Right atrium auricular region (tissue), 2 donors: ENCODE data around the gene SGCD. TPM values are rescaled to one million over a fixed set of nuclear protein-coding genes. Genes with fewer than 3 reads are reported as not detected.

ENCODE experiments used
- DNase-seq: peaks from one replicate; pipeline ENCODE4 v3.0.0-alpha.2; 2019; ENCODE audit warnings: low spot score
- H3K27ac ChIP-seq, 2 donors: fragments of 200-600 bp; sonication (generic); 1 replicate in 1 of 2; 2 replicates in 1 of 2; pipeline ENCODE4 v1.5.1; 2016 to 2019
- H3K27me3 ChIP-seq, 2 donors: fragments of 200-600 bp; sonication (generic); one replicate each; pipeline versions ENCODE4 v1.5.1 to v1.6.0; 2017 to 2019
- H3K36me3 ChIP-seq: fragments of 200-600 bp; sonication (generic); one replicate; pipeline ENCODE4 v1.5.1; 2016
- H3K4me1 ChIP-seq, 2 donors: fragments of 200-600 bp; sonication (generic); one replicate each; pipeline versions ENCODE4 v1.5.1 to v1.6.0; 2017 to 2019
- H3K4me3 ChIP-seq, 2 donors: fragments of 200-600 bp; sonication (generic); 1 replicate in 1 of 2; 2 replicates in 1 of 2; pipeline ENCODE4 v1.5.1; 2017 to 2019; ENCODE audit warnings: mild to moderate bottlenecking in 1 of 2, moderate library complexity in 1 of 2
- H3K9me3 ChIP-seq, 2 donors: fragments of 200-600 bp; sonication (generic); one replicate each; pipeline ENCODE4 v1.5.1; 2019
- total RNA-seq, 2 donors: library from RNA; depleted of rRNA; stranded (reverse); fragments of >200 nt; gene quantifications; one replicate each; pipeline ENCODE4 v1.1.0, GENCODE V29; 2016
- TF ChIP-seq, protein P1 (sequence below), 2 donors: fragments of 200-600 bp; sonication (generic); IDR thresholded peaks; one replicate each; pipeline ENCODE4 v1.5.1; 2019; ENCODE audit warnings: antibody characterized with exemption in 2 of 2

Gene SGCD
- total RNA-seq, 2 donors from 2014 or later = 56.2 to 85.1 TPM

DNA sequence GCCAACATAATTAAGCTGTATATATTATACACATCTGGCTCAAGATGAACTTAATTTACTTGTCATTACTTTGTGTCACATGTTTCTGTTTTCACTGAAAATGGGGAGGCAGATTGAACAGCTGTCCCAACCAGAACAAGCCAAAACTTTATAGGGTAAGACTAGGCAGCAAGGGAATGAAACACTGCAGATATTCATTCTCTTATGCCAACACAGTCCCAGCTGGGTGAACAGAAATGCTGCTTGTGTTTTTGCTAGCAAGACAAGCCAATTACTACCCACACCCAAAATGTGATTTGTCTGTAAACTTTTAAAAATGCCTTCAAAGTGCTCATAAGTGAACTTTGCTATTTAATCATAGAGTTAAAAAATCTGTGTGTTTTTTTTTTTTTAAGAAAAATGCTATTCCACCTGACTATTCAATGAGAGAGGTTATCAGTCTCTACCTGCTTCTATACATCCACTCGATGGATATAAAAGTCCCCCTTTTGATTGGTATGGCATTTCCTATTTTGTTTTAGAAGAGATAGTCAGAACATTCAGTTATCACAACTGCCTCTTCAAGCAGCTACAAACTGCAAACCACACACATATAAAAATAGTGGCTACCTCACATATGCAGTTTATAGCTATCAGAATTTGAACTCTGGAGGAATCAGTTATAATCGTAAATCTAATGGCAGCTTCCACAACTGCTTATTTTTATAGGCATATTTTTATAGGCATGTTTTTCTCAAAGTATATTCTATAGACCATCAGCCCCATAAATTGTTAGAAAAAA, 431.2 kb downstream of the SGCD start:
- Histone ChIP-seq H3K4me1 (peaks cover 0 to 3% of the 10 kb centered on the region in 2 donors), H3K27ac (peak overlapping the region; percentile 56 to 86), H3K4me3 (no peak overlapping the region), H3K27me3 (no peaks in the 10 kb centered on the region), H3K36me3 (no peaks in the 10 kb centered on the region), H3K9me3 (no peaks in the 10 kb centered on the region)
- TF ChIP-seq, protein P1, sequence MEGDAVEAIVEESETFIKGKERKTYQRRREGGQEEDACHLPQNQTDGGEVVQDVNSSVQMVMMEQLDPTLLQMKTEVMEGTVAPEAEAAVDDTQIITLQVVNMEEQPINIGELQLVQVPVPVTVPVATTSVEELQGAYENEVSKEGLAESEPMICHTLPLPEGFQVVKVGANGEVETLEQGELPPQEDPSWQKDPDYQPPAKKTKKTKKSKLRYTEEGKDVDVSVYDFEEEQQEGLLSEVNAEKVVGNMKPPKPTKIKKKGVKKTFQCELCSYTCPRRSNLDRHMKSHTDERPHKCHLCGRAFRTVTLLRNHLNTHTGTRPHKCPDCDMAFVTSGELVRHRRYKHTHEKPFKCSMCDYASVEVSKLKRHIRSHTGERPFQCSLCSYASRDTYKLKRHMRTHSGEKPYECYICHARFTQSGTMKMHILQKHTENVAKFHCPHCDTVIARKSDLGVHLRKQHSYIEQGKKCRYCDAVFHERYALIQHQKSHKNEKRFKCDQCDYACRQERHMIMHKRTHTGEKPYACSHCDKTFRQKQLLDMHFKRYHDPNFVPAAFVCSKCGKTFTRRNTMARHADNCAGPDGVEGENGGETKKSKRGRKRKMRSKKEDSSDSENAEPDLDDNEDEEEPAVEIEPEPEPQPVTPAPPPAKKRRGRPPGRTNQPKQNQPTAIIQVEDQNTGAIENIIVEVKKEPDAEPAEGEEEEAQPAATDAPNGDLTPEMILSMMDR (IDR thresholded peaks at IDR 0.05) = no peak
- DNase-seq = no peak

DNA sequence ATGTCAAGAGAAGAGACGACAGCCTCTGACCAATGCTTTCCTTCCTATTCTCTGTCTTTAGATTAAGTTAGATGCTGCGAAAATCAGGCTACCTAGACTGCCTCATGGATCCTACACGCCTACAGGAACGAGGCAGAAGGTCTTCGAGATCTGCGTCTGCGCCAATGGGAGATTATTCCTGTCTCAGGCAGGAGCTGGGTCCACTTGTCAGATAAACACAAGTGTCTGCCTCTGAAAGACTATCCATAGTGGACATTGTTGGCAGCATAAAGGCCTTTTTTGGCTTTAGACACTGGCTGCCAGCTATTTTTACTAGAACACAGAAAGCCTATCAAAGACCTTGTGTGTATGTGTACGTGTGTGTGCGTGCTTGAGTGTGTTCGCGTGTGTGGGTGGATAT, 432.2 kb downstream of the SGCD start:
- no peak for DNase-seq

DNA sequence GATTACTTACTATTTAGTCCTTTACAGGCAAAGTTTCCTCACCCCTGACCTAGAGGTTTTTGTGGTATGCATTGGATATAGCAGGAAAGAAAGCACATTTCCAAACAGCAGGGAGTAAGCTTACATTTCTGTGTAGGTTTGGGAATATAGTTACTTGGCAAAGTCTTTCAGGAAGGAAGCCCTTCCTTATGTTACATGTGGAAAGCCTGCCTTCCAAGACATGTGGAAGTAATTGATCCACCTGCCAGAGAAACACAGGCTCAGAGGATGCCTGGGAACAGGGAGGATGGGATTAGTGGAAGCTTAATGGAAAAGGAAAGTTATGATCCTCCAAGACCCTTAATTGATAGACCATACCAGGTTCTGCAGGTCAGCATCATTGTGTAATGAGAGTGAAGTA, 435.8 kb downstream of the SGCD start:
- TF ChIP-seq, protein P1 (IDR thresholded peaks at IDR 0.05) = no peak
- Histone ChIP-seq H3K9me3 (no peaks in the 10 kb centered on the region), H3K4me1 (peaks cover 0 to 3% of the 10 kb centered on the region in 2 donors), H3K27me3 (no peaks in the 10 kb centered on the region), H3K36me3 (no peaks in the 10 kb centered on the region), H3K4me3 (no peak overlapping the region), H3K27ac (no peak overlapping the region)
- DNase-seq = no peak

More for the DNA sequence above, 432.2 kb downstream of the SGCD start:
- Histone ChIP-seq H3K4me1 (peaks cover 0 to 3% of the 10 kb centered on the region in 2 donors), H3K36me3 (no peaks in the 10 kb centered on the region), H3K9me3 (no peaks in the 10 kb centered on the region), H3K4me3 (no peak overlapping the region), H3K27ac (peak overlapping the region; percentile 56 to 86), H3K27me3 (no peaks in the 10 kb centered on the region)
- TF ChIP-seq, protein P1 (IDR thresholded peaks at IDR 0.05) = no peak

DNA sequence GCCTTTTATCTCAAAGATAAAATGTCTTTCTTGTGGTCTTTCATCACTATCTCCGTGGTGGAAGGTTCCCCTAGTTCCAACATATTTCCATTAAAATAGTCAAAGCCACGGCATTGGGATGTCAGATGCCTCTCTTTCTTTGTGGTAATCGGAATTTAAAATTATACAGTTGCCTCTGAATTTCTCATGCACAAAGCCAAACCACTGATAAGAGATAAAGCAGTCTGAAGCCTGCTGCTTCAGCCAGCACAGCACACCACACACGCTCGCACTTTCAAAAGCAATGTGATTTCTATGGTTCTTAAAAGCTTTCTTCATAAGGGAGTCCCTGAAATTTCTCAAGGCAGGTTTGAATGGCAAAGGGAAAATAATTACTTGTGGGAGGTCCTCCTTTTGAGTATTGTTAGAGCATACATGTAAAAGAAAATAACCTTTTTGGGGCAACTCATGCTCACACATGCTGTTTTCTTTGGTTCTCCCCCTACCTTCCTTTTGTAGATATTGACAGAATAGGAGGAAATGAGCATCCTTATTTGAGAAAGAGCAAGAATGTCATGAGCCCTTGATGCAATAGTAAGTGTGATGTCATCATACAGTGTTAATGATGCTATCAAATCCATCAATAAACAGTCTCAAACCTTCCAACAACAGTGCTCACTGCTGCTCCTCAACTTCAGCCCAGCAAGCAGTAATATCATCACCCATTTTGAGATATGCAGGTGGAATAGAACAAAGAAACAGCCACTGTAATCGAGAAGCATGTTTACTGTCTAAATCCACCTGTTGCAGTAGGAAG, 437.4 kb downstream of the SGCD start:
- no peaks in the 10 kb centered on the region for H3K4me1 ChIP-seq
- no peaks in the 10 kb centered on the region for H3K36me3 ChIP-seq
- no peaks in the 10 kb centered on the region for H3K27me3 ChIP-seq
- peak overlapping the region in 1 of 2 donors; percentile 48 for H3K27ac ChIP-seq
- TF ChIP-seq, protein P1 (IDR thresholded peaks at IDR 0.05) = no peak
- no peak for DNase-seq
- H3K4me3 ChIP-seq = no peak overlapping the region
- no peaks in the 10 kb centered on the region for H3K9me3 ChIP-seq

DNA sequence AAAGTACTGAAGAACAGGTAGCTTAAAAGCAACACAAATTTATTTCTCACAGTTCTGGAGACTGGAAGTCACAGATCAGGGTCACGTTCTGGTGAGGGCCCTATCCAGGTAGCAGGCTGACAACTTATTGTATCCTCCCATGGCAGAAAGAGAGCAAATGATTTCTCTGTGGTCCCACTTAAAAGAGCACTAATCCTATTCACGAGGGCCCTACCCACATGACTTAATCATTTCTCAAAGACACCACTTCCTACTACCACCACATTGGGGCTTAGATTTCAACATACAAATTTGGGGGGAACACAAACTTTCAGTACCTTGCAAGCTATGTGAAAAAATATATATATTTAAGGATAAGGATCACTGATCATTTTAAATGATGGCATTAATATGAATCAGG, 447.3 kb downstream of the SGCD start:
- Histone ChIP-seq H3K4me1 (no peaks in the 10 kb centered on the region), H3K27me3 (no peaks in the 10 kb centered on the region), H3K4me3 (no peak overlapping the region), H3K27ac (no peak overlapping the region), H3K36me3 (no peaks in the 10 kb centered on the region), H3K9me3 (no peaks in the 10 kb centered on the region)
- DNase-seq = no peak
- TF ChIP-seq, protein P1 (IDR thresholded peaks at IDR 0.05) = no peak
